ENCODE data around the gene KCNN2.

GRCh38 chr5:114312658-114313057 lies 49.2 kb upstream of the KCNN2 start:
- TF ChIP-seq CTCF (tag by site-specific recombination; IDR thresholded peaks at IDR 0.05) (no peak), TRIM28 (IDR thresholded peaks at IDR 0.05; ENCODE audit: borderline replicate concordance, low read length) (no peak), ZNF274 (IDR thresholded peaks at IDR 0.05; ENCODE audit: low read length) (no peak), ZNF274 (tag by site-specific recombination; IDR thresholded peaks at IDR 0.05; ENCODE audit: borderline replicate concordance) (no peak), MEIS1 (CRISPR knock-in tag; IDR thresholded peaks at IDR 0.05; ENCODE audit: borderline replicate concordance) (no peak), REST (tag by site-specific recombination; IDR thresholded peaks at IDR 0.05) (no peak), PBX3 (CRISPR knock-in tag; IDR thresholded peaks at IDR 0.05) (no peak)
- TF ChIP-seq, protein P1, sequence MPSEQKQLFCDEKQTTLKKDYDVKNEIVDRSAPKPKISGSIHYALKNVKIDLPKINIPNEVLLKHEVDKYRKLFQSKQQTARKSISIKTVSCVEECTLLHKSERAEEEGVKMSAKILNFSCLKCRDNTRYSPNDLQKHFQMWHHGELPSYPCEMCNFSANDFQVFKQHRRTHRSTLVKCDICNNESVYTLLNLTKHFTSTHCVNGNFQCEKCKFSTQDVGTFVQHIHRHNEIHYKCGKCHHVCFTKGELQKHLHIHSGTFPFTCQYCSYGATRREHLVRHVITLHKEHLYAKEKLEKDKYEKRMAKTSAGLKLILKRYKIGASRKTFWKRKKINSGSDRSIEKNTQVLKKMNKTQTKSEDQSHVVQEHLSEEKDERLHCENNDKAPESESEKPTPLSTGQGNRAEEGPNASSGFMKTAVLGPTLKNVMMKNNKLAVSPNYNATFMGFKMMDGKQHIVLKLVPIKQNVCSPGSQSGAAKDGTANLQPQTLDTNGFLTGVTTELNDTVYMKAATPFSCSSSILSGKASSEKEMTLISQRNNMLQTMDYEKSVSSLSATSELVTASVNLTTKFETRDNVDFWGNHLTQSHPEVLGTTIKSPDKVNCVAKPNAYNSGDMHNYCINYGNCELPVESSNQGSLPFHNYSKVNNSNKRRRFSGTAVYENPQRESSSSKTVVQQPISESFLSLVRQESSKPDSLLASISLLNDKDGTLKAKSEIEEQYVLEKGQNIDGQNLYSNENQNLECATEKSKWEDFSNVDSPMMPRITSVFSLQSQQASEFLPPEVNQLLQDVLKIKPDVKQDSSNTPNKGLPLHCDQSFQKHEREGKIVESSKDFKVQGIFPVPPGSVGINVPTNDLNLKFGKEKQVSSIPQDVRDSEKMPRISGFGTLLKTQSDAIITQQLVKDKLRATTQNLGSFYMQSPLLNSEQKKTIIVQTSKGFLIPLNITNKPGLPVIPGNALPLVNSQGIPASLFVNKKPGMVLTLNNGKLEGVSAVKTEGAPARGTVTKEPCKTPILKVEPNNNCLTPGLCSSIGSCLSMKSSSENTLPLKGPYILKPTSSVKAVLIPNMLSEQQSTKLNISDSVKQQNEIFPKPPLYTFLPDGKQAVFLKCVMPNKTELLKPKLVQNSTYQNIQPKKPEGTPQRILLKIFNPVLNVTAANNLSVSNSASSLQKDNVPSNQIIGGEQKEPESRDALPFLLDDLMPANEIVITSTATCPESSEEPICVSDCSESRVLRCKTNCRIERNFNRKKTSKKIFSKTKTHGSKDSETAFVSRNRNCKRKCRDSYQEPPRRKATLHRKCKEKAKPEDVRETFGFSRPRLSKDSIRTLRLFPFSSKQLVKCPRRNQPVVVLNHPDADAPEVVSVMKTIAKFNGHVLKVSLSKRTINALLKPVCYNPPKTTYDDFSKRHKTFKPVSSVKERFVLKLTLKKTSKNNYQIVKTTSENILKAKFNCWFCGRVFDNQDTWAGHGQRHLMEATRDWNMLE (tag by site-specific recombination; conservative IDR thresholded peaks at IDR 0.05; ENCODE audit: low read depth): no peak
- TF ChIP-seq, protein P2, sequence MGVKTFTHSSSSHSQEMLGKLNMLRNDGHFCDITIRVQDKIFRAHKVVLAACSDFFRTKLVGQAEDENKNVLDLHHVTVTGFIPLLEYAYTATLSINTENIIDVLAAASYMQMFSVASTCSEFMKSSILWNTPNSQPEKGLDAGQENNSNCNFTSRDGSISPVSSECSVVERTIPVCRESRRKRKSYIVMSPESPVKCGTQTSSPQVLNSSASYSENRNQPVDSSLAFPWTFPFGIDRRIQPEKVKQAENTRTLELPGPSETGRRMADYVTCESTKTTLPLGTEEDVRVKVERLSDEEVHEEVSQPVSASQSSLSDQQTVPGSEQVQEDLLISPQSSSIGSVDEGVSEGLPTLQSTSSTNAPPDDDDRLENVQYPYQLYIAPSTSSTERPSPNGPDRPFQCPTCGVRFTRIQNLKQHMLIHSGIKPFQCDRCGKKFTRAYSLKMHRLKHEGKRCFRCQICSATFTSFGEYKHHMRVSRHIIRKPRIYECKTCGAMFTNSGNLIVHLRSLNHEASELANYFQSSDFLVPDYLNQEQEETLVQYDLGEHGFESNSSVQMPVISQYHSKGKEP (tag by site-specific recombination; IDR thresholded peaks at IDR 0.05): no peak
